Activated CD8-positive, alpha-beta T cell treated with anti-CD3 and anti-CD28 coated beads for 36 hours (primary cell): ENCODE results near the gene PBOV1. TPM values are rescaled to one million over a fixed set of nuclear protein-coding genes. Genes with fewer than 3 reads are reported as not detected.
"Not testable (repeated sequence)": the region's sequence is repeated elsewhere in the genome, so short reads cannot be mapped to it uniquely, and the experiment has no call there.

Experiments
- ATAC-seq: fragments of 200-7000 bp; cut with Tn5 transposase; one replicate; pipeline ENCODE4 v1.10.0; 2021; ENCODE audit warnings: mild to moderate bottlenecking, moderate library complexity
- CTCF ChIA-PET: fragments of 350-600 bp; sonication (Branson Sonifier 250); formaldehyde crosslinking; loops from one replicate; lab custom pipeline; 2021; ENCODE audit warnings: antibody characterized with exemption; lab: Charles Lee
- POLR2A ChIA-PET: fragments of 350-600 bp; sonication (Branson Sonifier 250); formaldehyde crosslinking; loops from one replicate; lab custom pipeline; 2021; ENCODE audit warnings: antibody characterized with exemption; lab: Charles Lee
- DNase-seq: peaks from one replicate; pipeline ENCODE4 v3.0.0-alpha.2; 2020
- H3K27ac Mint-ChIP-seq: one replicate; pipeline ENCODE4 v1.8.0; 2021; ENCODE audit warnings: mild to moderate bottlenecking, mixed read lengths
- H3K27me3 Mint-ChIP-seq: one replicate; pipeline ENCODE4 v1.8.0; 2021; ENCODE audit warnings: mixed read lengths
- H3K36me3 Mint-ChIP-seq: one replicate; pipeline ENCODE4 v1.8.0; 2021; ENCODE audit warnings: low read depth, mixed read lengths
- H3K4me1 Mint-ChIP-seq: one replicate; pipeline ENCODE4 v1.8.0; 2021; ENCODE audit warnings: low read depth, mixed read lengths
- H3K4me3 Mint-ChIP-seq: one replicate; pipeline ENCODE4 v1.8.0; 2021; ENCODE audit warnings: mild to moderate bottlenecking, moderate library complexity, mixed read lengths
- H3K9me3 Mint-ChIP-seq: one replicate; pipeline ENCODE4 v1.8.0; 2021; ENCODE audit warnings: mixed read lengths
- CTCF ChIP-seq: fragments of 200-600 bp; IDR thresholded peaks from one replicate; pipeline ENCODE4 v1.8.0; 2022; ENCODE audit warnings: antibody characterized with exemption, mild to moderate bottlenecking
- intact Hi-C: fragments of 100-400 bp; cut with micrococcal nuclease; formaldehyde crosslinking; loops from one replicate; pipeline ENCODE4 v1.10.0; 2022
- total RNA-seq, 2 experiments: library from RNA; stranded (reverse); gene quantifications; one replicate each; pipeline ENCODE4 v1.2.3, GENCODE V29; 2021

PBOV1 gene
- total RNA-seq, 2 experiments from 2014 or later: not detected

DNA sequence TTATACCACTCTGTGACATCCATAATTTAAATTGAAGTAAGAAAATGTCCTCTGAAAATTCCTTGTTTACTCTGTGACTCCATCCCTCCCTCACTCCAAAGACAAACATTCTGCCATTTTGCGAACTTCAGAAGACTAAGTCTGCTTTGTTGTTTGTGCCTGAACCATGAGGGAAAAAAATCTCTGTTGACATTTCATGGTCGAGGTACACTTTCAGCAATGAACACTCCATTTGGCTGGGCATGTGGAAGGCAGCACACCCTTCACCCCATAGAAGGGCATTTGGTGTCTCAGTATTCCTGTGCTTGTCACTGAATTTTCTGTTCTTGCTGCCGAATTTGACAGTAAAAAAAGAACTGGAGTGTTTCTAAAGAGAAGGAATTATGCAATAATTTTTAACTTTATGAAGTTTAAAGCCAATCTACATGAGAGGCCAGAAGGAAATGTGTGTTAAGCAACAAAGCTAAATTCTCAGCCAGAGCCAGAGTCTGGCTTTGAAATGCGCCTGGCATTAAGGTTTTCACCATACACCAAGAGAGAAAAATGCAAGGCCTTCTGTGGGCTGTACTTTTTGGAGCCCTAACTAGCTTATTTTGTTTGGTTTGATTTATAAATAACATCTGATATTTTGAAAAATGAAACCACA lies 4.7 kb upstream of the PBOV1 start:
- POLR2A ChIA-PET: no interaction called here
- intact Hi-C loops: no loop called here
- no peaks in the 10 kb centered on the region for H3K36me3 Mint-ChIP-seq

DNA sequence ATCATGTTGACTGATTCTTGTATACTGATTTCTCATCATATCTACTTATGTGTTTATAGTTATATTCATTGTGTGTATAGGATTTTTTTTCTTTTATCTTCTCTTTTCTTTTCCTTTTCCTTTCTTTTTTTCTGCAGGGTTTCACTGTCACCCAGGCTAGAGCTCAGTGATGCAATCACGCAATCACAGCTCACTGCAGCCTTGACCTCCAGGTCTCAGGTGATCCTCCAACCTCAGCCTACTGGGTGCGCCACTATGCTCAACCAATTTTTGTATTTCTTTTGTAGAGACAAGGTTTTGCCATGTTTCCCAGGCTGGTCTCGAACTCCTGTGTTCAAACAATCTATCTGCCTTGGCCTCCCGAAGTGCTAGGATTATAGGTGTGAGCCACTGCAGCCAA lies 1.6 kb upstream of the PBOV1 start:
- H3K27me3 Mint-ChIP-seq: peaks cover 13% of the 10 kb centered on the region
- TF ChIP-seq CTCF: no peak
- CTCF ChIA-PET: no interaction called here
- H3K4me1 Mint-ChIP-seq: no peaks in the 10 kb centered on the region
- ATAC-seq (no peak), DNase-seq (no peak)
- no peaks in the 10 kb centered on the region for H3K9me3 Mint-ChIP-seq
- intact Hi-C loops: no loop called here
- no peak overlapping the region for H3K27ac Mint-ChIP-seq
- POLR2A ChIA-PET: no interaction called here
- no peaks in the 10 kb centered on the region for H3K36me3 Mint-ChIP-seq
- no peak overlapping the region for H3K4me3 Mint-ChIP-seq

More for the DNA sequence above, 4.7 kb upstream of the PBOV1 start:
- peaks cover 10% of the 10 kb centered on the region for H3K27me3 Mint-ChIP-seq
- no peak for ATAC-seq
- DNase-seq: no peak
- TF ChIP-seq CTCF: no peak
- H3K4me1 Mint-ChIP-seq: no peaks in the 10 kb centered on the region
- CTCF ChIA-PET: interaction anchor here (0.9 to 1.4 kb wide), 2 partner anchors 39 to 65 kb away, joined by 3 to 4 read pairs; no protein-coding TSS in a partner anchor
- H3K4me3 Mint-ChIP-seq: no peak overlapping the region
- no peak overlapping the region for H3K27ac Mint-ChIP-seq
- H3K9me3 Mint-ChIP-seq: no peaks in the 10 kb centered on the region

DNA sequence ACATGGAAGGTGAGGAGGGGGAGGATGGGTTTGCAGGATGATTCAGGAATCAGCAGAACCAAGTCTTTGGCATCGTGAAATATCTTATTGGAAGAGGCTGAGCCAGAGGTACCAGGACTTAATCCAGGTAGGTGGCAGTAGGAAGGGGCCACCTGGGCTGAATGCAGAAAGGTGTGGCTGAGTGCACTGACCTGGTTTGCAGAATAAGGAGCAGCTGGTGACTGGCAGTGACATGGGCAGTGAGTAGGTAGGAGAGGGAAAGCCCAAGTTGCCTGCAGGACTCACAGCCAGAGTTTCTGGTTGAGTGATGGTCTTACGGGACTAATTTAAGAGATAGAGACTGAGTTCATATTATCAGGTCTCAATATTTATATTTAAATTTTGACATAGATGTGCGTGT lies 1.1 kb upstream of the PBOV1 start:
- Mint-ChIP-seq H3K4me1 (no peaks in the 10 kb centered on the region), H3K4me3 (no peak overlapping the region), H3K27me3 (peaks cover 13% of the 10 kb centered on the region), H3K27ac (no peak overlapping the region), H3K9me3 (no peaks in the 10 kb centered on the region), H3K36me3 (no peaks in the 10 kb centered on the region)
- DNase-seq: no peak
- ChIA-PET CTCF (no interaction called here), POLR2A (no interaction called here)
- no peak for ATAC-seq
- no peak for TF ChIP-seq CTCF
- intact Hi-C loops: no loop called here

GRCh38 chr6:138215093-138215782 lies 3.1 kb downstream of the PBOV1 start:
- ChIA-PET POLR2A (no interaction called here), CTCF (no interaction called here)
- peaks cover 11% of the 10 kb centered on the region for H3K27me3 Mint-ChIP-seq
- ATAC-seq: no peak
- no peak for DNase-seq
- intact Hi-C loops: no loop called here
- no peak overlapping the region for H3K4me3 Mint-ChIP-seq
- H3K27ac Mint-ChIP-seq: no peak overlapping the region
- TF ChIP-seq CTCF: no peak
- H3K9me3 Mint-ChIP-seq: no peaks in the 10 kb centered on the region
- H3K4me1 Mint-ChIP-seq: no peaks in the 10 kb centered on the region
- H3K36me3 Mint-ChIP-seq: no peaks in the 10 kb centered on the region

DNA sequence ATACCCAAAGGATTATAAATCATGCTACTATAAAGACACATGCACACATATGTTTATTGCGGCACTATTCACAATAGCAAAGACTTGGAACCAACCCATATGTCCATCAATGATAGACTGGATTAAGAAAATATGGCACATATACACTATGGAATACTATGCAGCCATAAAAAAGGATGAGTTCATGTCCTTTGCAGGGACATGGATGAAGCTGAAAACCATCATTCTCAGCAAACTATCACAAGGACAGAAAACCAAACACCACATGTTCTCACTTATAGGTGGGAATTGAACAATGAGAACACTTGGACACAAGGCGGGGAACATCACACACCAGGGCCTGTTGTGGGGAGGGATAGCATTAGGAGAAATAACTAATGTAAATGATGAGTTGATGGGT lies 5.8 kb downstream of the PBOV1 start:
- ATAC-seq, intact Hi-C loops, H3K4me1 Mint-ChIP-seq, H3K4me3 Mint-ChIP-seq, CTCF ChIA-PET, H3K27ac Mint-ChIP-seq, DNase-seq, H3K36me3 Mint-ChIP-seq, POLR2A ChIA-PET, H3K9me3 Mint-ChIP-seq: not testable (repeated sequence)
- peaks cover 11% of the 10 kb centered on the region for H3K27me3 Mint-ChIP-seq
